ENCODE data around the gene FLOT2.

DNA sequence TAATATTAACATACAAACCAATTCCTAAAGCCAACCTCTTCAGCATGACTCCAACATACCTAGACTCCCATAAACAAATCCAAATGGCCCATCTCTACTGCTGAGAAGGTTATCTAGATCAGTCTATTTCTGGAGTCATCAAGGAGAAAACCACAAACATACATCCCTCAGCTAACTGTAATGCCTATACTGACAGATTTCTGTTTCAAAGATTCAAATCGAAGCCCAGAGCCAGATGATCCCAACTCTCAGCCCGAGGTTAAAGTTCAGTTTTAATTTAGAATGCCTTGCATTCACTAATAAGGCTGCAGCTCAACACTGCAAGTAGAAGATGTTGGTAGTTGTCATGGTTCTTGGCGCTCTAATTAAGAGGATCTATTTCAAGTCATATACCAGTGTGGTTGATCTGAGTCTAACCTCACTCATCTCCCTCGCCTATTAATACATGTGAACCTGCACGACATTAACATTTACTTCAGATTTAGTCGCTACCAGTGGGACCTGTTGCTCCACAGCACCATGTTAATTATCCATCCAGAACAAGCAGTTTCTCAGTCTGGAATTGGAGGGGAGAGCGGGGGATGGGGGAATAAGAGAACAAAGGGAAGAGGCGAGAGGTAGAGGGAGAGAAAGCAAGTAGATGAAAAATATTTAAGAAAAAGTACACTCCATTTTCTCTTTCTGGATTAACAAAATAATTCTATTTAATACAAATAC, 38.4 kb upstream of the FLOT2 start:
- TF ChIP-seq, protein P1, sequence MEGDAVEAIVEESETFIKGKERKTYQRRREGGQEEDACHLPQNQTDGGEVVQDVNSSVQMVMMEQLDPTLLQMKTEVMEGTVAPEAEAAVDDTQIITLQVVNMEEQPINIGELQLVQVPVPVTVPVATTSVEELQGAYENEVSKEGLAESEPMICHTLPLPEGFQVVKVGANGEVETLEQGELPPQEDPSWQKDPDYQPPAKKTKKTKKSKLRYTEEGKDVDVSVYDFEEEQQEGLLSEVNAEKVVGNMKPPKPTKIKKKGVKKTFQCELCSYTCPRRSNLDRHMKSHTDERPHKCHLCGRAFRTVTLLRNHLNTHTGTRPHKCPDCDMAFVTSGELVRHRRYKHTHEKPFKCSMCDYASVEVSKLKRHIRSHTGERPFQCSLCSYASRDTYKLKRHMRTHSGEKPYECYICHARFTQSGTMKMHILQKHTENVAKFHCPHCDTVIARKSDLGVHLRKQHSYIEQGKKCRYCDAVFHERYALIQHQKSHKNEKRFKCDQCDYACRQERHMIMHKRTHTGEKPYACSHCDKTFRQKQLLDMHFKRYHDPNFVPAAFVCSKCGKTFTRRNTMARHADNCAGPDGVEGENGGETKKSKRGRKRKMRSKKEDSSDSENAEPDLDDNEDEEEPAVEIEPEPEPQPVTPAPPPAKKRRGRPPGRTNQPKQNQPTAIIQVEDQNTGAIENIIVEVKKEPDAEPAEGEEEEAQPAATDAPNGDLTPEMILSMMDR (optimal IDR thresholded peaks at IDR 0.05 in 1 of 3, IDR thresholded peaks at IDR 0.05 in 1 of 3, conservative IDR thresholded peaks at IDR 0.05 in 1 of 3; ENCODE audit: extremely low read depth in 1 of 3, insufficient read depth in 2 of 3, low read length in 3 of 3) = no peak
- no peak for TF ChIP-seq EZH2 (IDR thresholded peaks at IDR 0.05; ENCODE audit: low read length)

All from keratinocyte (primary cell).